ENCODE data around the gene ATXN7L2.

Gene ATXN7L2

GRCh38 chr1:109495738-109496137, 12.0 kb downstream of the ATXN7L2 start:
- DNase-seq (ENCODE audit: extremely low read depth in 1 of 2, low read depth in 1 of 2), result no peak

DNA sequence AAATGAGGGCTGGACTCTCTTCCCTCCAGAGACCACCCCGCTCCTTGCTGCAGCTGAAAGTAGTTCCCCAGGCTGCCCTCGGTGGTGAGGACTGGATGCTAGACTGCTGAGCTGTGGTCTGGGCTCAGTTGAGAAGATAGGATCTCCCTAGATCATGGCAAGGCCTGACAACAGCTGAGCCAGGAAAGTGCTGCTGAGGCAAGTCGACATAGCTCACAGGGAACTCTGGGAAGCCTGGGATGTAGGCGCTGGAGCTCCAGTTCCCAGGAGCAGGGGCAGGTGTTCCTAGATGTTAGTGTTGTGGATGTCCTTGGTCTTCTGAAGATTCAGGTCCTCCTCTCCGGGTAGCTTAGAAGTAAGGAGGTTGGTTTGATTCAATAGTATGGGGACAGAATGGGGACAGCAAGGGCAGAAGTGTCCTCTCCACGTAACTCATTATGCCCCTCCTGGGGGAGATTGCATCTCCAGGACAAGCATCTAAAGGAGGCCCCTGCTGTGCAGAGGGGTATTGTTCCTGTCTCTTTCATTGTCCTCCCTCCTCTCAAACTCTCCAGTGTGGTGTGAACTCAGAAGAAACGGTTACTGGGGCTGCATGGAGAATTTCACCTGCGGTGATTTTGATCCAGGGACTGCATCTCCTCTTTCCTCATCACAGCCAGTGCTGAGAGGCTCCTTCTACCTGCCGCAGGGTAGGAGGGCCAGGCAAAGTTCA, 13.9 kb downstream of the ATXN7L2 start:
- no peak for DNase-seq (ENCODE audit: extremely low read depth in 1 of 2, low read depth in 1 of 2)

GRCh38 chr1:109498161-109498801, 14.6 kb downstream of the ATXN7L2 start:
- no peak for DNase-seq (ENCODE audit: extremely low read depth in 1 of 2, low read depth in 1 of 2)

DNA sequence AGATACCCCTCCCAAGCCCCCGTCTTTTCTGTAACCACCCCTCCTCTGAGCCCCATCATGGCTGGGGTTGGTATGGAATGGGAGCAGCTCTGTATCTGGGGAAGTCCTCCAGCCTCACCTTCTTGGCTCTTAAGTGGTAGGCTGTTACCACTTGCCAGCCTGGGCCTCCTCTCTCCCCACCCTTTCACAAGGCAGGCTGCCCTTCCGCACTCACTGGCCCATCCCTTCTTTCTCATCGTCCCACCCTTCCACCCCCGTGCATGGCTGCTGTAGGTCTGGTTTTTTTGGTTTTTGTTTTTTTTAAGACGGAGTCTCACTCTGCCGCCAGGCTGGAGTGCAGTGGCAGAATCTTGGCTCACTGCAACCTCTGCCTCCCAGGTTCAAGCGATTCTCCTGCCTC, 15.4 kb downstream of the ATXN7L2 start:
- no peak for DNase-seq (ENCODE audit: extremely low read depth in 1 of 2, low read depth in 1 of 2)

DNA sequence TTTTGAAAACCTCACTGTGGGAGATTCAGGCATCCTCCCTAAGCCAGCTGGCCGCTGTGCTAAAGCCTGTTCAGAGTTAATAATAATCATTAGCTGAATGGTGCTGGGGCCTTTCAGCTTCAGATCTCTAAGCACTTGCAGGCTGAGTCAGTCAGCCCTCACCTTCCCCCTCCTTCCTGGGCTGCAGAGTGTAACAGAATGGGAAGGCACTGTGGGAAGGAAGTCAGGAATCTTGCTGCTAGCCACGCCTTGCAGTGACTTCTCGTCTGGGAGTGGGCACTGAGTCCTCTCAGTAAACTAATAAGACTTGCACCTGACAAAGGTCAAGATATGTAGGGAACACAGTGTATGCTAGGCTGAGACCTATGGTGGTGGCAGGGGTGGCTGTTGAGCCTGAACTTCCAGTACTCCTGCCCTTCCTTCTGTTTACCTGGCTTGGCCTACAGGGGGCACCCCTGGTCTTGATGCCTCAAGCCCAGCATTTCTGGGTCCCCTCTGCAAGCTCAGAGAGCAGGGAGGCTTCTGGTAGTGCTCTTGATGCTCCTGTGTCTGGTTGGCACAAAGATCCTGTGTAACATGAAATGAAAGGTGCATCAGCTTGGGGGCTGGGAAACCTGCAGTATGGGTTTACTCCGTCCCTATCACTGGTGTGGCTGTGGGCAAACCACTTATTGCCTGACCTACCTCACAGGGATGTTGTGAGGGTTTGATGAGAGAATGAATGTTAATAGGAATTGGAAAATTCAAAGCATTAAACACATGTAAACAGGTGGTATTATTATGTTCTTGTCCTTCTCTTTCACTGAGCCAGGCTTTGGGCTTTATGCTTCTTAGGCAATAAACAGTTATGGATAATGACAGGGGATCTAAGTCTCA, 16.2 kb downstream of the ATXN7L2 start:
- DNase-seq (ENCODE audit: extremely low read depth in 1 of 2, low read depth in 1 of 2), result no peak

GRCh38 chr1:109500941-109501381, 17.3 kb downstream of the ATXN7L2 start:
- DNase-seq (ENCODE audit: extremely low read depth in 1 of 2, low read depth in 1 of 2), result no peak

DNA sequence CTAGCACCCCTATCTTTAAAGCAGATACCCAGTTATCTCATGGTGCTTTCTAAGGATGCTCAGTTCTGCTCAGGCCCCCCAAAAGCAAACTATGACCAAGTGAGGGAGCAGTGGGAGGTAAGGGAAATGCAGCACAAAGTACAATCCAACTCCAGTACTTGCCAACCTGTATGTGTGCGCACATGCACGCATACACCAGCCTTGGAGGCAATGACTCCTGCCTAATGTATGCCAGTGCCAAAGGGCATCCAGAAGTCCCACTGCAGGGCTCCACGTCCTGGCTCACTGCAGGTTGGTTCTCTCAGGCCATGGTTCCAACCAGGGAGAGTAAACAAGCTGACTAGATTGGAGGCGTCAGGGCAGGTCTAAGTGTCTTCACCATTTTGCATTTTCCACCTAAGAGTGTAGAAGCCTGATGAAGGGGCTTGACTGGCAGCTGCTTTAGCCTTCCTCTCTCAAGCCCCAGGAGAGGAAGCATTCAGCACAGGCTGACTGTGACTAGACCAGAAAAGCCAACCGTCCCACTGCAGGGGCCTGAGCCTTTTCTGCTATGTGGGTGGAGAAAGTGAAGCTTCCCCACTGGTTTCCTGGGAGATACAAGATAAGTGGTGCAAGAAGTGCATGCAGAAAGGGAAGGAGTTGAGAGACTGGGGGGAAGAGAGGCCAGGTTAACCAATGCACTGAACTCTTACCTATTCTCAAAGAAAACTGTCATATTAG, 18.1 kb downstream of the ATXN7L2 start:
- no peak for DNase-seq (ENCODE audit: extremely low read depth in 1 of 2, low read depth in 1 of 2)

DNA sequence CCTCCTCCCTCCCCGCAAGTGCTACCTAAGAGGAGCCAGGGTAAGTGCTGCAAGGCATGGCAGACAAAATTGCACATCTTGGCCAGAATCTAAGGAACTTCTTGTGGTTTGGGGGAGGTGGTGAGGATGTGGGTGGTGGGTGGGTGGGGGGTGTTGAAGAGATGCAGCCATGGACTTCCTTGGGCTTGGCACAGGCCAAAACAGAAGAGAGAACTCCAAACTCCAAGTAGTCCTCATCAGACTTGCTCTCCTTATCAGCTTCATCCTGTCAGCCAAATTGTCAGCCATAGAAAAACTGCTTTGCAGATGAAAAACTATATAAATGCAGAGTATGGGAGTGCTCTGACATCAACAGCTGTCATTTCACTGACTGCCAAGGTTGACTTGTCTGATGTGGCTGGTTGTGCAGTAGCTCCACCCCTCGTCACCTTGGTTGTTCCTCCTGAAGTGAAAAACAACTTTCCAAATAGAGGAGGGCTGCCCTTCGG, 18.7 kb downstream of the ATXN7L2 start:
- DNase-seq (ENCODE audit: extremely low read depth in 1 of 2, low read depth in 1 of 2), result no peak

DNA sequence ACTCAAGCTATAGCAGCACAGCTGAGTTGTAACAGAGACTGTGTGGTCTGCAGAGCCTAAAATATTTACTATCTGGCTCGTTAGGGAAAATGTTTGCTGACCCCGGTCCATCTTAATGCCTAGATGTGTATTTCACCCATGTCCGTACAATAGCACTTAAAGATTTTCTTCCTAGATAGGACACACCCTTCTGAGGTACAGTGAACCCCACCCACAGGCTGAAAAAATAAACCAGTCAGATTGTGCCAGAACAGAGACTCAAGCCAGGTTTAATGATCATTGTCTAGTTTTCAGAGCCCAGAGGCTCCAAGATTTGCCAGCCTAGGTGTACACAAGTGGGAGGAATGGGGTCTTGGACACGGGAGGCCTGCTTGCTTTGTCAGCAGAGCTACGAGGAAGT, 20.2 kb downstream of the ATXN7L2 start:
- no peak for DNase-seq (ENCODE audit: extremely low read depth in 1 of 2, low read depth in 1 of 2)

- DNase-seq (ENCODE audit: extremely low read depth in 1 of 2, low read depth in 1 of 2), result no peak
Observed at GRCh38 chr1:109504974-109505373, 21.3 kb downstream of the ATXN7L2 start.

- DNase-seq (ENCODE audit: extremely low read depth in 1 of 2, low read depth in 1 of 2), result no peak
Observed at GRCh38 chr1:109508001-109508872, 24.5 kb downstream of the ATXN7L2 start.

DNA sequence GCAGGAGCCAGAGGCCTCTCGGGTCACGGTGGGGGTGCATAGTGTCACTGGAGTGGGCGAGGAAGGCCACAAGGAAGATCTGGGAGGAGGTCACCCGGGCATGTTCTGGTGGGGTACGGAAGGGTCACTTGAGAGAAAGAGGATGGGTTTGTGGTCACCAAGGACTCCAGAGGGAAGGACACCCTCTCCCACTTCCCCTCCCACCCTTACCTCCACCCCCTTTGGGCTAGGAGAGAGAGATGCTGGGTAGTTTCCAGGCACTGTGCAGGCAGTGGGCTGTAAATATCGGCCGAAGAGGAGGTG, 25.1 kb downstream of the ATXN7L2 start:
- DNase-seq (ENCODE audit: extremely low read depth in 1 of 2, low read depth in 1 of 2), result no peak

- peak in 1 of 2 donors; percentile 49 for DNase-seq (ENCODE audit: extremely low read depth in 1 of 2, low read depth in 1 of 2)
Observed at GRCh38 chr1:109509176-109510134, 25.8 kb downstream of the ATXN7L2 start, which contains the start of gene AMIGO1. Gene AMIGO1, minus strand, starts transcription at chr1:109509727. Its CDS starts 815 bp downstream, at chr1:109508912.

GRCh38 chr1:109513110-109513710, 29.5 kb downstream of the ATXN7L2 start:
- DNase-seq (ENCODE audit: extremely low read depth in 1 of 2, low read depth in 1 of 2), result no peak

GRCh38 chr1:109514846-109515245, 31.1 kb downstream of the ATXN7L2 start:
- DNase-seq (ENCODE audit: extremely low read depth in 1 of 2, low read depth in 1 of 2), result no peak

GRCh38 chr1:109516872-109517271, 33.2 kb downstream of the ATXN7L2 start:
- no peak for DNase-seq (ENCODE audit: extremely low read depth in 1 of 2, low read depth in 1 of 2)

DNA sequence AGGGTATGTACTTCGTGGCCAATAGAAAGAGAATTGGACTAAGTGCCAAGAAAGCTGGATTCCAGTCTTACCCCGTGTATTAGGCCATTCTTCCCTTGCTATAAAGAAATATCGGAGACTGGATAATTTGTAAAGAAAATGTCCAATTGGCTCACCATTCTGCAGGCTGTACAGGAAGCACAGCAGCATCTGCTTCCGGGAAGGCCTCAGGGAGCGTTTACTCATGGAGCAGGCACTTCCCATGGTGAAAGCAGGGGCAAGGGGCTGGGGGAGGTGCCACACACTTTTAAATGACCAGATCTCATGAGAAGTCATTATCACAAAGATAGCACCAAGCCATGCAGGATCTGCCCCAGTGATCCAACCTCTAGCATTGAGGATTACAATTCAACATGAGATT, 33.6 kb downstream of the ATXN7L2 start:
- no peak for DNase-seq (ENCODE audit: extremely low read depth in 1 of 2, low read depth in 1 of 2)
